Thymus (tissue), 11 donors: ENCODE results near the gene SAPCD2. TPM values are rescaled to one million over a fixed set of nuclear protein-coding genes. Genes with fewer than 3 reads are reported as not detected.

ENCODE experiments used
- DNase-seq, 9 donors: peaks; one replicate each; pipeline ENCODE4 v3.0.0-alpha.2; 2013; ENCODE audit warnings: low spot score in 9 of 9, low read depth in 6 of 9, missing footprints in 1 of 9
- H3K27ac ChIP-seq, 2 donors: one replicate each; pipeline ENCODE4 v1.5.1; 2013; ENCODE audit warnings: control low read depth in 1 of 2, low read depth in 1 of 2, low read length in 1 of 2, mild to moderate bottlenecking in 1 of 2, moderate library complexity in 1 of 2
- H3K27me3 ChIP-seq, 2 donors: one replicate each; pipeline ENCODE4 v1.5.1; 2013; ENCODE audit warnings: low read length in 1 of 2; ENCODE audit not compliant: control insufficient read depth in 2 of 2, insufficient read depth in 1 of 2
- H3K36me3 ChIP-seq, 2 donors: one replicate each; pipeline ENCODE4 v1.5.1; 2013; ENCODE audit warnings: low read length in 1 of 2, mild to moderate bottlenecking in 1 of 2, moderate library complexity in 1 of 2; ENCODE audit not compliant: control insufficient read depth in 2 of 2, insufficient read depth in 2 of 2
- H3K4me1 ChIP-seq, 2 donors: one replicate each; pipeline ENCODE4 v1.5.1; 2013; ENCODE audit warnings: low read length in 2 of 2; ENCODE audit not compliant: control insufficient read depth in 2 of 2, insufficient read depth in 2 of 2
- H3K4me3 ChIP-seq, 2 donors: one replicate each; pipeline ENCODE4 v1.5.1; 2013; ENCODE audit warnings: low read length in 2 of 2, control low read depth in 1 of 2, mild to moderate bottlenecking in 1 of 2
- H3K9me3 ChIP-seq, 2 donors: one replicate each; pipeline ENCODE4 v1.5.1; 2013; ENCODE audit warnings: low read length in 1 of 2, mild to moderate bottlenecking in 1 of 2; ENCODE audit not compliant: control insufficient read depth in 2 of 2, insufficient read depth in 1 of 2
- WGBS: extraction: QIAGEN DNeasy Blood & Tissue Kit; methylation state at CpG from one replicate; pipeline ENCODE4 v1.1.7; 2013; 5-methylcytosine and 5-hydroxymethylcytosine counted together
- polyA plus RNA-seq: library from polyadenylated mRNA; stranded (reverse); fragments of 200-250 nt; gene quantifications from one replicate; pipeline ENCODE4 v1.2.3, GENCODE V29; 2013
- total RNA-seq: library from RNA; stranded (reverse); fragments of 120-200 nt; gene quantifications from one replicate; pipeline ENCODE4 v1.2.4, GENCODE V29; 2013
- donor health status: healthy.

The SAPCD2 gene
- total and polyA plus RNA-seq, 2 donors: 0.87 to 6.3 TPM

DNA sequence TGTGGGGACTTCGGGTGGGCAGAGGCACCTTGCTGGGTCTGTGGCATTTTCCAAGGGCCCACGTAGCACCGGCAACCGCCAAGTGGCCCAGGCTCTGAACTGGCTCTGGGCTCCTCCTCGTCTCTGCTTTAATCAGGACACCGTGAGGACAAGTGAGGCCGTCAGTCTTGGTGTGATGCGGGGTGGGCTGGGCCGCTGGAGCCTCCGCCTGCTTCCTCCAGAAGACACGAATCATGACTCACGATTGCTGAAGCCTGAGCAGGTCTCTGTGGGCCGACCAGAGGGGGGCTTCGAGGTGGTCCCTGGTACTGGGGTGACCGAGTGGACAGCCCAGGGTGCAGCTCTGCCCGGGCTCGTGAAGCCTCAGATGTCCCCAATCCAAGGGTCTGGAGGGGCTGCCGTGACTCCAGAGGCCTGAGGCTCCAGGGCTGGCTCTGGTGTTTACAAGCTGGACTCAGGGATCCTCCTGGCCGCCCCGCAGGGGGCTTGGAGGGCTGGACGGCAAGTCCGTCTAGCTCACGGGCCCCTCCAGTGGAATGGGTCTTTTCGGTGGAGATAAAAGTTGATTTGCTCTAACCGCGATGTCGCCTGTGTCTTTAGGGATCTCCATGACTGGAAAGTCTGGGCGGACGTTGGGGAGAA is 38.4 kb upstream of the SAPCD2 start:
- Histone ChIP-seq H3K27me3 (peaks cover 0 to 14% of the 10 kb centered on the region in 2 donors), H3K4me1 (no peaks in the 10 kb centered on the region), H3K27ac (no peak overlapping the region), H3K4me3 (no peak overlapping the region), H3K36me3 (peaks cover 51 to 92% of the 10 kb centered on the region in 2 donors), H3K9me3 (peaks cover 0 to 2% of the 10 kb centered on the region in 2 donors)
- WGBS: 96% methylated on average over 29 of the region's 29 CpGs
- DNase-seq: no peak

GRCh38 chr9:137107982-137108381 is 37.6 kb upstream of the SAPCD2 start:
- no peak for DNase-seq
- 98% methylated on average over 17 of the region's 17 CpGs for WGBS
- H3K4me1 ChIP-seq: no peaks in the 10 kb centered on the region
- no peak overlapping the region for H3K27ac ChIP-seq
- no peak overlapping the region for H3K4me3 ChIP-seq
- H3K9me3 ChIP-seq: peaks cover 3 to 5% of the 10 kb centered on the region in 2 donors
- H3K36me3 ChIP-seq: peaks cover 59 to 98% of the 10 kb centered on the region in 2 donors
- peaks cover 0 to 8% of the 10 kb centered on the region in 2 donors for H3K27me3 ChIP-seq

DNA sequence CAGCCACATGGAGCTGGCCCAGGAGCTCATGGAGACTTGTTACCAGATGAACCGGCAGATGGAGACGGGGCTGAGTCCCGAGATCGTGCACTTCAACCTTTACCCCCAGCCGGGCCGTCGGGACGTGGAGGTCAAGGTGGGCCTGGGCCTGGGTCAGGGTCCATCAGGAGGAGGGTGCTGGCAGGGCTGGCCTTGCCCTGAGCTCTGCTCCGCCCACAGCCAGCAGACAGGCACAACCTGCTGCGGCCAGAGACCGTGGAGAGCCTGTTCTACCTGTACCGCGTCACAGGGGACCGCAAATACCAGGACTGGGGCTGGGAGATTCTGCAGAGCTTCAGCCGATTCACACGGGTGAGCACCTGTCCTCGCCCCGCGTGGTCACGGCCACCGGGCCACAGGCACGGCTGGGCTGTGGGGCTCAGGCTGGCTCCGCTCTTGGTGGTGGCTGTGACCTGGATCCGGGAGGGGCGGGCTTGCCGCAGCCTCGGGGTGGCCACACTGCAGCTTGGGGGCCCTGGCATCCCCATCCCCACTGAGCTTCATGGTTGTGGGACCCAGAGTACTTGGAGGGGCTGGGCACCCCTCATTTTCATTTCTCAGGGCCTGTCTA is 37.1 kb upstream of the SAPCD2 start:
- no peak for DNase-seq
- WGBS: 97% methylated on average over 27 of the region's 27 CpGs
- Histone ChIP-seq H3K27me3 (peaks cover 0 to 3% of the 10 kb centered on the region in 2 donors), H3K4me1 (no peaks in the 10 kb centered on the region), H3K27ac (no peak overlapping the region), H3K36me3 (peaks cover 62 to 98% of the 10 kb centered on the region in 2 donors), H3K9me3 (peaks cover 8 to 11% of the 10 kb centered on the region in 2 donors), H3K4me3 (no peak overlapping the region)

DNA sequence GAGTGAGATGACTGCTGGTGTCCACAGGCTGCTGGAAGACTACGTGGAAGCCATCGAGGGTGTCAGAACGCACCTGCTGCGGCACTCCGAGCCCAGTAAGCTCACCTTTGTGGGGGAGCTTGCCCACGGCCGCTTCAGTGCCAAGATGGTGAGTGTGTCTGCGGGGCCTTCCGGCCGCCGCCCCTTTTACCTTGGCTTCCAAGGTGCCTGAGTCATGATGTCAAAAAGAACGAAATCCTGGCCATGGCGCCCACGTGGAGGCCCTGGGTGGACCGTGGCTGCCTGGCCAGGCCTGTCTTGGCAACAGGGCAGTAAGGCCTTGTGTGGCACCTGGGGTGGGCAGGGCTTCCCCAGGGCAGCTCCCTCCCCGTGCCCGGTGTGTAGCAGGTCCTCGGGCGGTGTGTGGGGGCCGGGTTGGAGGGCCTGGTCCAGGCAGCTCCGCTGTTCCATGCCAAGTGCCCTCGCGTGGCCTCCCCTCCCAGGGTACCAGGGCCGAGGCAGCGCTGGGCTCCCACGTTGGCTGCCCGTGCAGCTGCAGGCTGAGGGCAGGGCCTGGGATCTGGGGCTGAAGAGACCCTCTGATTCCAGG is 36.4 kb upstream of the SAPCD2 start:
- H3K27ac ChIP-seq: no peak overlapping the region
- DNase-seq: no peak
- peaks cover 8 to 17% of the 10 kb centered on the region in 2 donors for H3K9me3 ChIP-seq
- H3K4me1 ChIP-seq: no peaks in the 10 kb centered on the region
- no peaks in the 10 kb centered on the region for H3K27me3 ChIP-seq
- WGBS: 97% methylated on average over 27 of the region's 27 CpGs
- H3K36me3 ChIP-seq: peaks cover 64 to 98% of the 10 kb centered on the region in 2 donors
- H3K4me3 ChIP-seq: no peak overlapping the region

GRCh38 chr9:137105814-137106661 is 35.7 kb upstream of the SAPCD2 start:
- DNase-seq: no peak
- Histone ChIP-seq H3K9me3 (peaks cover 8 to 17% of the 10 kb centered on the region in 2 donors), H3K4me1 (no peaks in the 10 kb centered on the region), H3K36me3 (peaks cover 71 to 100% of the 10 kb centered on the region in 2 donors), H3K27me3 (no peaks in the 10 kb centered on the region), H3K4me3 (no peak overlapping the region), H3K27ac (no peak overlapping the region)
- 97% methylated on average over 31 of the region's 31 CpGs for WGBS

DNA sequence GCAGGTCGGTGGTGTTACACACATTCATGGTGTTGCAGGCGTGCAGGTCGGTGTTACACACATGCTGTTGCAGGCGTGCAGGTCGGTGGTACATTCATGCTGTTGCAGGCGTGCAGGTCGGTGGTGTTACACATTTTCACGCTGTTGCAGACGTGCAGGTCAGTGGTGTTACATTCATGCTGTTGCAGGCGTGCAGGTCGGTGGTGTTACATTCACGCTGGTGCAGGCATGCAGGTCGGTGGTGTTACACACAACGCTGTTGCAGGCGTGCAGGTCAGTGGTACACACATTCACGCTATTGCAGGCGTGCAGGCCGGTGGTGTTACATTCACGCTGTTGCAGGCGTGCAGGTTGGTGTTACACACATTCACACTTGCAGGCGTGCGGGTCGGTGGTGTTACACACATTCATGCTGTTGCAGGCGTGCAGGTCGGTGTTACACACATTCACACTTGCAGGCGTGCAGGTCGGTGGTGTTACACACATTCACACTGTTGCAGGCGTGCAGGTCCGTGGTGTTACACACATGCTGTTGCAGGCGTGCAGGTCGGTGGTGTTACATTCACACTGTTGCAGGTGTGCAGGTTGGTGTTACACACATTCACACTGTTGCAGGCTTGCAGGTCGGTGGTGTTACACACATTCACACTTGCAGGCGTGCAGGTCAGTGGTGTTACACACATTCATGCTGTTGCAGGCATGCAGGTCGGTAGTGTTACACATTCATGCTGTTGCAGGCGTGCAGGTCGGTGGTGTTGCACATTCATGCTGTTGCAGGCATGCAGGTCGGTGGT is 33.0 kb upstream of the SAPCD2 start:
- peaks cover 77 to 93% of the 10 kb centered on the region in 2 donors for H3K36me3 ChIP-seq
- DNase-seq: no peak
- no peaks in the 10 kb centered on the region for H3K4me1 ChIP-seq
- WGBS: 95% methylated on average over 37 of the region's 37 CpGs
- no peaks in the 10 kb centered on the region for H3K27me3 ChIP-seq
- peaks cover 8 to 17% of the 10 kb centered on the region in 2 donors for H3K9me3 ChIP-seq
- H3K27ac ChIP-seq: no peak overlapping the region
- no peak overlapping the region for H3K4me3 ChIP-seq

GRCh38 chr9:137099231-137099630 is 28.9 kb upstream of the SAPCD2 start:
- H3K27ac ChIP-seq: no peak overlapping the region
- H3K9me3 ChIP-seq: peaks cover 8 to 24% of the 10 kb centered on the region in 2 donors
- no peak for DNase-seq
- 91% methylated on average over 14 of the region's 14 CpGs for WGBS
- H3K27me3 ChIP-seq: no peaks in the 10 kb centered on the region
- peaks cover 4 to 19% of the 10 kb centered on the region in 2 donors for H3K4me1 ChIP-seq
- H3K36me3 ChIP-seq: peaks cover 63 to 72% of the 10 kb centered on the region in 2 donors
- no peak overlapping the region for H3K4me3 ChIP-seq

DNA sequence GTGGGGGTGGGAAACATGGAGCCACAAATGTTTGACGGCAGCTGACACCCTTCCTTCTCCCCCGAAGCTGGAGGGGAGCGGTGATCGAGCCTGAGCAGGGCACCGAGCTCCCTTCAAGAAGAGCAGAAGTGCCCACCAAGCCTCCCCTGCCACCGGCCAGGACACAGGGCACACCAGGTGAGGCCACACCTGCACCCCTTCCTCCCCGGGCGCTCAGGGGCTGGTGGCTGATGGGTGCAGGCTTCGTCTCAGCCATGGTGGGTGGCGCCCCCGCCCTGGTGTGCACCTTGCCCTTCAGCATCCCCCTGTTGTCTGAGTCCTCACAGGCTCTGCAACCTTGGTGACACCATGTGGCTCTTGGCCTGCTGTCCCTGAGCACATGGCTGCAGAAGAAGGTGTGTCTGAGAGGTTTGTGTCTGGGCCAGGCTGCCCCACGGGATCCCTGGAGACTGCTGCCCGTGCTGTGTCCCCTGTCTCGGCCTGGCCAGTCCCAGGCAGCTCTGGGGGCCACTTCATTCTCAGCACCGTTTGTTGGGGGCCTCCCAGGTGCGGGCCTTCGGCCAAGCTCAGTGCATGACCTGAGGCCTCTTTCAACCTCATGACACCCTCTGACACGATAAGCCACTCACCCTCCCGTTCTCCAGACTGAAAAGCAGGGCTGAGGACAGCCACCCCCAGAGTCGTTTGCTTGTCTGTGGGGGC is 27.6 kb upstream of the SAPCD2 start:
- Histone ChIP-seq H3K27ac (no peak overlapping the region), H3K36me3 (peaks cover 50 to 60% of the 10 kb centered on the region in 2 donors), H3K4me1 (peaks cover 4 to 19% of the 10 kb centered on the region in 2 donors), H3K4me3 (no peak overlapping the region), H3K27me3 (no peaks in the 10 kb centered on the region), H3K9me3 (peaks cover 5 to 21% of the 10 kb centered on the region in 2 donors)
- no peak for DNase-seq
- 97% methylated on average over 20 of the region's 20 CpGs for WGBS
